GM23338 (cell line): Measurements from ENCODE around the gene TRAF3.

Experiments used
- EZH2phosphoT487 ChIP-seq: fragments of 200-600 bp; sonication (generic); IDR thresholded peaks from one replicate; pipeline ENCODE4 v1.8.1; 2018; ENCODE audit warnings: antibody characterized with exemption; ENCODE audit not compliant: unreplicated experiment
- TF ChIP-seq, protein P1 (sequence below), 2 experiments: fragments of 200-600 bp in 1 of 2; sonication (generic) in 1 of 2; conservative IDR thresholded peaks; 2 replicates each; pipeline versions ENCODE4 v1.5.1 to v1.6.1; 2016 to 2017; ENCODE audit warnings: antibody characterized with exemption in 2 of 2, low read depth in 2 of 2, mild to moderate bottlenecking in 2 of 2, moderate library complexity in 1 of 2

DNA sequence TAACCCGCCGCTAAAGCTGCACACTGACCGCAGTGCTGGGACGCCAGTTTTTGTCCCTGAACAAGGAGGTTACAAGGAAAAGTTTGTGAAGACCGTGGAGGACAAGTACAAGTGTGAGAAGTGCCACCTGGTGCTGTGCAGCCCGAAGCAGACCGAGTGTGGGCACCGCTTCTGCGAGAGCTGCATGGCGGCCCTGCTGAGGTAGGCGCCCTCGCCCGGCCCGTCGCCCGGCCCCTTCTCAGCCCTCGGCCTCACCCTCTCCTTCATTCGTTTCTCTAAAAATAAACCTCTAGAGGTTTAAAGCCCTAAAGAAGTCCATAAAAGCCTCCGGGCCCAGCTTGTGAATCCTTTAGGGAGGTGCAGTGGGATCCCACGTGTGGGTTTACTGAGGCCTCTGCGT is 93.0 kb downstream of the TRAF3 start:
- TF ChIP-seq EZH2phosphoT487, result no peak
- TF ChIP-seq, protein P1, sequence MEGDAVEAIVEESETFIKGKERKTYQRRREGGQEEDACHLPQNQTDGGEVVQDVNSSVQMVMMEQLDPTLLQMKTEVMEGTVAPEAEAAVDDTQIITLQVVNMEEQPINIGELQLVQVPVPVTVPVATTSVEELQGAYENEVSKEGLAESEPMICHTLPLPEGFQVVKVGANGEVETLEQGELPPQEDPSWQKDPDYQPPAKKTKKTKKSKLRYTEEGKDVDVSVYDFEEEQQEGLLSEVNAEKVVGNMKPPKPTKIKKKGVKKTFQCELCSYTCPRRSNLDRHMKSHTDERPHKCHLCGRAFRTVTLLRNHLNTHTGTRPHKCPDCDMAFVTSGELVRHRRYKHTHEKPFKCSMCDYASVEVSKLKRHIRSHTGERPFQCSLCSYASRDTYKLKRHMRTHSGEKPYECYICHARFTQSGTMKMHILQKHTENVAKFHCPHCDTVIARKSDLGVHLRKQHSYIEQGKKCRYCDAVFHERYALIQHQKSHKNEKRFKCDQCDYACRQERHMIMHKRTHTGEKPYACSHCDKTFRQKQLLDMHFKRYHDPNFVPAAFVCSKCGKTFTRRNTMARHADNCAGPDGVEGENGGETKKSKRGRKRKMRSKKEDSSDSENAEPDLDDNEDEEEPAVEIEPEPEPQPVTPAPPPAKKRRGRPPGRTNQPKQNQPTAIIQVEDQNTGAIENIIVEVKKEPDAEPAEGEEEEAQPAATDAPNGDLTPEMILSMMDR (conservative IDR thresholded peaks at IDR 0.05; ENCODE audit: low read depth in 2 of 2), result no peak
